Measurements from ENCODE around the gene CXADR. TPM values are rescaled to one million over a fixed set of nuclear protein-coding genes. Genes with fewer than 3 reads are reported as not detected.
A peak's percentile ranks its signal among the peaks of the same experiment; 100 is the strongest.

Gene CXADR
- total RNA-seq: 10 to 100 TPM; 39.9 to 75.4 (median 62.9) TPM

DNA sequence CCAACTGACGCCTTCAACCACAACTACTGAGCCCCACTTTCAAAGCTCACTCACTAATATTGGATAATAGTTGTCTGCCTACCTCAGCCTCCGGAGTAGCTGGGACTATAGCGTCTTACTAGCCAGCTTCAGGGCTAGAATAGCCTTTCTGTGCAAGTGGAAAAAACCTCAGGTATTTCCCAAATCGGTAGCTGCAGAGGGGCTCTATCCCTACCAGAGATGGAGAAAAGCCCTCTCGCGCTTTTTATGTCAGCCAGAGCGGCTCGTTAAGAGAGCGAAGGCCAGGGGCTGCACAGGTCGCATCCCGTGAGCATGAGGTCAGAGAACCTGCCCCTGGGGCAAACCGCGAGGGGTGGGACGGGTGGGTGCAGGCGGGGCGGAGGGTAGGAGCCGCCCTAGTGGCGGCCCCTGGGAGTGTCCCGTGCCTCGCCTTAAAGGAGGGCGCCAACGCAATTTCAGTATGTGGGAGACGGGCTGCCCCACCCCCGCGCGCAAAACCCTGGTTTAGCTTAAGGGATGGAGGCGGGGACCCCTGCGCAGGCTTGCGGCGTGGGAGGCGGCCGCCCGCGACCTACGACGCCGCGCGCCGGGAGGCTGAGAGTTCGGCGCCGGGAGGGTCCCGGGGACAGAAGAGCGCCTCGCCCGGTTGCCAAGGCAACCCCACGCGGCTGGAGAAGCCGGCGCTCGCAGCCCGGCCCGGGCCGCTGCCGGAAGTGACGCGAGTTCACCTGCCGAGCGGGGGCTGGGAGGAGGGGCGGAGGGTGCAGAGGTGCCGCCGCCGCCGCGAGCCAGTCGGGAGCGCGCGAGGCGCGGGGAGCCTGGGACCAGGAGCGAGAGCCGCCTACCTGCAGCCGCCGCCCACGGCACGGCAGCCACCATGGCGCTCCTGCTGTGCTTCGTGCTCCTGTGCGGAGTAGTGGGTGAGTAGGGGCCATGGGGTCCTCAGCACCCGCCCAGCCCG, at the start of gene CXADR:
CXADR (plus strand) TSS at position 791 of the 961 bp plus-strand sequence; CDS start at position 878, 87 bp downstream.
- WGBS, 2 donors: 1% methylated on average over 22 to 25 of the region's 83 CpGs
- peak within 1 kb of the TSS; percentile 94 to 97 (median 96) for H3K27ac ChIP-seq
- peak within 1 kb of the TSS; percentile 59 to 86 (median 75) for H3K4me3 ChIP-seq (replicated peaks in 1 of 3)
- no peaks in the 10 kb centered on the region for H3K9me3 ChIP-seq
- peak; percentile 95 to 96 for DNase-seq
- no peaks in the 10 kb centered on the region for H3K36me3 ChIP-seq
- H3K4me1 ChIP-seq: peaks cover 3 to 10% of the 10 kb centered on the region in 2 donors
- no peaks in the 10 kb centered on the region for H3K27me3 ChIP-seq
- TF ChIP-seq, protein P1, sequence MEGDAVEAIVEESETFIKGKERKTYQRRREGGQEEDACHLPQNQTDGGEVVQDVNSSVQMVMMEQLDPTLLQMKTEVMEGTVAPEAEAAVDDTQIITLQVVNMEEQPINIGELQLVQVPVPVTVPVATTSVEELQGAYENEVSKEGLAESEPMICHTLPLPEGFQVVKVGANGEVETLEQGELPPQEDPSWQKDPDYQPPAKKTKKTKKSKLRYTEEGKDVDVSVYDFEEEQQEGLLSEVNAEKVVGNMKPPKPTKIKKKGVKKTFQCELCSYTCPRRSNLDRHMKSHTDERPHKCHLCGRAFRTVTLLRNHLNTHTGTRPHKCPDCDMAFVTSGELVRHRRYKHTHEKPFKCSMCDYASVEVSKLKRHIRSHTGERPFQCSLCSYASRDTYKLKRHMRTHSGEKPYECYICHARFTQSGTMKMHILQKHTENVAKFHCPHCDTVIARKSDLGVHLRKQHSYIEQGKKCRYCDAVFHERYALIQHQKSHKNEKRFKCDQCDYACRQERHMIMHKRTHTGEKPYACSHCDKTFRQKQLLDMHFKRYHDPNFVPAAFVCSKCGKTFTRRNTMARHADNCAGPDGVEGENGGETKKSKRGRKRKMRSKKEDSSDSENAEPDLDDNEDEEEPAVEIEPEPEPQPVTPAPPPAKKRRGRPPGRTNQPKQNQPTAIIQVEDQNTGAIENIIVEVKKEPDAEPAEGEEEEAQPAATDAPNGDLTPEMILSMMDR (IDR thresholded peaks at IDR 0.05): peak; percentile 38 to 80 (median 62)
- peak; percentile 92 to 97 for TF ChIP-seq POLR2A (IDR thresholded peaks at IDR 0.05)
- intact Hi-C loops (cut with DNase I): no loop called here

DNA sequence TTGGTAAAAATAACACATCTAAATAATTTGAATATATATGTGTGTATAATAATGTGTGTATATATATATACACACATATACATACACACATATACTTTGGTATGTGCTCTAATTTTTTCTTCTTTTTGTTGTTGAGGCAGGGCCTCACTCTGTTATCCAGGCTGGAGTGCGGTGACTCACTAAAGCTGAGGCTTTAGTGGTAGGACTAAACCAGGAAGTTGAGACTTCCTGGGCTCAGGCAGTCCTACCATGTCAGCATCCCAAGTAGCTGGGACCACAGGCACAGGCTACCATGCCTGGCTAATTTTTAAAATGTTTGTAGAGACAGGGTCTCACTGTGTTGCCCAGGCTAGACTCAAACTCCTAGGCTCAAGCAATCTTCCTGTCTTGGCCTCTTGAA, 46.7 kb upstream of the CXADR start:
- no peaks in the 10 kb centered on the region for H3K36me3 ChIP-seq
- no peak overlapping the region for H3K4me3 ChIP-seq (replicated peaks in 1 of 3)
- WGBS, 2 donors: 95 to 97% methylated on average over 1 of the region's 1 CpG
- H3K27me3 ChIP-seq: no peaks in the 10 kb centered on the region
- TF ChIP-seq POLR2A (IDR thresholded peaks at IDR 0.05): no peak
- TF ChIP-seq, protein P1 (IDR thresholded peaks at IDR 0.05): no peak
- intact Hi-C loops (cut with DNase I): no loop called here
- peaks cover 4 to 5% of the 10 kb centered on the region in 2 donors for H3K4me1 ChIP-seq
- H3K27ac ChIP-seq: no peak overlapping the region
- no peak for DNase-seq
- no peaks in the 10 kb centered on the region for H3K9me3 ChIP-seq

DNA sequence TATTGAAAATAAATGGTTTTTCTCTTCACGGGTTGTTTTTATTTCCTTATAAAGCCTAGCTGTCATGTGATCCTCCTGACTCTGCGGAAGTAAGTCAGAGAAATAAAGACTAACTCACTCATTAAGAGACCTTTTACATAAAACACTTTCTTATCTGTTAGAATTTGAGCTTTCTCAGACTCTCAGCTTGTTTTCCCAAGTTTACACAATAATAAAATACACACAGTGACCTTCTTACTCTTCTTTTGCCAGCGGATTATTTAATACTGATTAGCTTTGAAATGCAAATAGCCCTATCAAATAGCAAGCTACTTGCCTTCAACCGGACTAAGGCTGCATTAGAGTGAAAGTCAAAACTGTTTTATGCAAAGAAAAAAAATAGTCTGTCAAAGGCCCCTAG, 45.5 kb upstream of the CXADR start:
- Histone ChIP-seq H3K4me1 (peaks cover 0 to 4% of the 10 kb centered on the region in 2 donors), H3K4me3 (replicated peaks in 1 of 3) (no peak overlapping the region), H3K9me3 (no peaks in the 10 kb centered on the region), H3K27ac (no peak overlapping the region), H3K36me3 (no peaks in the 10 kb centered on the region), H3K27me3 (no peaks in the 10 kb centered on the region)
- no peak for TF ChIP-seq POLR2A (IDR thresholded peaks at IDR 0.05)
- TF ChIP-seq, protein P1 (IDR thresholded peaks at IDR 0.05): no peak
- intact Hi-C loops (cut with DNase I): no loop called here
- 23 to 29% methylated on average over 4 of the region's 4 CpGs for WGBS, 2 donors
- no peak for DNase-seq

DNA sequence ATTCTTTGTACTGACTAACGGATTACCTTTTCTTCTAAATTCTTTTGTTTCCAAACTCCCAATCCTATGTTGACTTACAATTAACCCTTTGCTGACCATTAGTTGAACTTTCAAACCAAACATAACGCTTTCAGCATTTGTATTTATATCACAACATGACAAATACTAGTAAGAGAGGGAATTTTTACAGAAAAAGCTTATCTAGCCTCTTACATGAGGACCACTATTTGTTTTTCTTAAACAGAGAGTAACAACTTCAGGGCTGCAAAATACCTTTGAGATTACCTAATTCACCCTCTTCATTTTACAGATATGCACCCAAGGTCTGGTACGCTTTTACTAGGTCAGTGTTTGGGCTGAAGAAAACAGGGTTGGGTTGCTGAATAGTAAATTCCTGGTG, 45.0 kb upstream of the CXADR start:
- WGBS, 2 donors: 52 to 56% methylated on average over 3 of the region's 3 CpGs
- no peak for DNase-seq
- Histone ChIP-seq H3K9me3 (no peaks in the 10 kb centered on the region), H3K27ac (no peak overlapping the region), H3K4me3 (replicated peaks in 1 of 3) (no peak overlapping the region), H3K27me3 (no peaks in the 10 kb centered on the region), H3K36me3 (no peaks in the 10 kb centered on the region), H3K4me1 (peaks cover 0 to 4% of the 10 kb centered on the region in 2 donors)
- intact Hi-C loops (cut with DNase I): no loop called here
- no peak for TF ChIP-seq POLR2A (IDR thresholded peaks at IDR 0.05)
- TF ChIP-seq, protein P1 (IDR thresholded peaks at IDR 0.05): no peak

DNA sequence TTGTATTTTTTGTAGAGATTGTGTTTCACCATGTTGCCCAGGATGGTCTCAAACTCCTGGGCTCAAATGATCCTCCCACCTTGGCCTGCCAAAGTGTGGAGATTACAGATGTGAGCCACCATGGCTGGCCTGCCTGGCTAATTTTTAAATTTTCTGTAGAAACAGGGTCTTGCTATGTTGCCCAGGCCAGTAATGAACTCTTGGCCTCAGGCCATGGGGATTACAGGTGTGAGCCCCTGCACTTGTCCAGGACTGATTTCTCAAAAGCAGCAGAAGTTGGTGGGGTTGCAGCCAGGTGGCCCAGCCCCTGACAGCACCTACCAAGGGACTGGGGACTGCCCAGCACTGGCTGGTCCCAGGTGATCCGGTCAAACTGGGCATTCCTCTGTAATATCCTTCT, 44.1 kb upstream of the CXADR start:
- intact Hi-C loops (cut with DNase I): no loop called here
- DNase-seq: no peak
- Histone ChIP-seq H3K36me3 (no peaks in the 10 kb centered on the region), H3K4me3 (replicated peaks in 1 of 3) (no peak overlapping the region), H3K27ac (no peak overlapping the region), H3K9me3 (no peaks in the 10 kb centered on the region), H3K27me3 (no peaks in the 10 kb centered on the region), H3K4me1 (peaks cover 0 to 4% of the 10 kb centered on the region in 2 donors)
- TF ChIP-seq, protein P1 (IDR thresholded peaks at IDR 0.05): no peak
- no peak for TF ChIP-seq POLR2A (IDR thresholded peaks at IDR 0.05)
- 93 to 100% methylated on average over 1 of the region's 1 CpG for WGBS, 2 donors

Data from thyroid gland (tissue), 4 donors.